ENCODE results near the gene GRM3.

DNA sequence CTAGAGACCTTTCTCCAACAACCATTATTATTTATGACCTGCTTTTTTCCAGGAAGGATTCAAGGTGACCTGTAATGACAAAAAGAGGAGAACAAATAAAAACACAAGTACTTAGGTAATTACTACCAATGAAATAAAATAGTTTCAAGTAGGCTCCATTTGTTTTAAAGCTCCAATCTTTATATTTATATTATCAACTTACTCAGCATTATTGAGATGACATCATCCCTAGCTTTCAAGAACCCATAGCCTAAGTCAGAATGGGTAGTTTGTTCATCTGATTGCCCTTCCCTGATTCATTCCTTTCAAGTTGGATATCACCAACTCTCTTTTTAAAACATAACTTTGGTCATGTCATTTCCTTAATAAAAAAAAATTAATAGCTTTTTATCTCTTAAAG, 131.5 kb downstream of the GRM3 start:
- TF ChIP-seq, protein P1, sequence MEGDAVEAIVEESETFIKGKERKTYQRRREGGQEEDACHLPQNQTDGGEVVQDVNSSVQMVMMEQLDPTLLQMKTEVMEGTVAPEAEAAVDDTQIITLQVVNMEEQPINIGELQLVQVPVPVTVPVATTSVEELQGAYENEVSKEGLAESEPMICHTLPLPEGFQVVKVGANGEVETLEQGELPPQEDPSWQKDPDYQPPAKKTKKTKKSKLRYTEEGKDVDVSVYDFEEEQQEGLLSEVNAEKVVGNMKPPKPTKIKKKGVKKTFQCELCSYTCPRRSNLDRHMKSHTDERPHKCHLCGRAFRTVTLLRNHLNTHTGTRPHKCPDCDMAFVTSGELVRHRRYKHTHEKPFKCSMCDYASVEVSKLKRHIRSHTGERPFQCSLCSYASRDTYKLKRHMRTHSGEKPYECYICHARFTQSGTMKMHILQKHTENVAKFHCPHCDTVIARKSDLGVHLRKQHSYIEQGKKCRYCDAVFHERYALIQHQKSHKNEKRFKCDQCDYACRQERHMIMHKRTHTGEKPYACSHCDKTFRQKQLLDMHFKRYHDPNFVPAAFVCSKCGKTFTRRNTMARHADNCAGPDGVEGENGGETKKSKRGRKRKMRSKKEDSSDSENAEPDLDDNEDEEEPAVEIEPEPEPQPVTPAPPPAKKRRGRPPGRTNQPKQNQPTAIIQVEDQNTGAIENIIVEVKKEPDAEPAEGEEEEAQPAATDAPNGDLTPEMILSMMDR (IDR thresholded peaks at IDR 0.05; ENCODE audit: insufficient read depth, low read length) = no peak
- no peak for TF ChIP-seq REST (IDR thresholded peaks at IDR 0.05; ENCODE audit: insufficient replicate concordance, low read depth)
- TF ChIP-seq POLR2AphosphoS5 (IDR thresholded peaks at IDR 0.05; ENCODE audit: low read depth) = no peak
- no peak for TF ChIP-seq GABPA (IDR thresholded peaks at IDR 0.05; ENCODE audit: low read depth)
- no peak for TF ChIP-seq SPI1 (IDR thresholded peaks at IDR 0.05; ENCODE audit: borderline replicate concordance, low read depth)
